ENCODE data around the gene TAS2R39.
A peak's percentile ranks its signal among the peaks of the same experiment; 100 is the strongest.

Gene TAS2R39

DNA sequence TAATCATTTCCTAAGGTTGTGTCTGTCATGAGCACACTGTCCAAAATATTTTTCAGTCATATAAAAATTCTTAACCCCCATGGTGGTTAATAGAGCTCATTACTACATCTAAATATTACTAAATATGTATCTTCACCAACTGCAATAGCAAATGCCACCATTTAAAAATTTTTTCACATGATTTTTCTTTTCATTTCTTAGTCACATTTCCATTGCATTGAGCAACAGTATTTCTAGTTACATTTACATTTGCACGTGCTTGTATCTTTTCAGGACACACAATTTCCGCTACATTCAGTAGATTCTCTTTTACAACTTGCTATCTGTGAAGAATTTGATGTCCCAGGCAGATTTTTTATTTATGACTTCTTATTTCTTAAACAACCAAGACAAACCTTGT is 33.5 kb downstream of the TAS2R39 start:
- DNase-seq: no peak

GRCh38 chr7:143217806-143218205 is 34.6 kb downstream of the TAS2R39 start:
- no peak for DNase-seq

- DNase-seq: no peak
These were observed 38.1 kb downstream of the TAS2R39 start for GRCh38 chr7:143221286-143221685.

DNA sequence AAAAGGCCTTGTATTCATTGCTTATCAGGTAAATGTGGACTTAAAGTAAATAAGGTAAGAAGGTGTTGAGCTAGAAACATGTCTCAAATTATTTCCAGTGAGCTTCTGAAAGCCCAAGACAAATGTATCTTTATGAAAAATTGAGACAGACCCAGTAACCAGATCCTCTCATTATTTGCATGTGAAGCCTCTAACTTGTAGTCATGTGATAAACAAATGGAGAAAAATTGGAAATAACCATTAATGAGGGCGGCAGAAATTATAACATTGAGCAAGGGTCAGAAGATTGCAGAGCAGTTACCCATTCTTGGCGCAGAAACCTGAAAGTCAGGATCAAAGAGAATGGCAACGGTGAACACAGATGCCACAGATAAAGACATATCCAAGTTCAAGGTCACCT is 38.5 kb downstream of the TAS2R39 start, which contains the start of gene TAS2R40:
Gene TAS2R40, plus strand, starts transcription at position 301 of the 400 bp plus-strand sequence. Its CDS starts 42 bp downstream, at position 343.
- no peak for DNase-seq

GRCh38 chr7:143222782-143223181 is 39.6 kb downstream of the TAS2R39 start:
- no peak for DNase-seq

DNA sequence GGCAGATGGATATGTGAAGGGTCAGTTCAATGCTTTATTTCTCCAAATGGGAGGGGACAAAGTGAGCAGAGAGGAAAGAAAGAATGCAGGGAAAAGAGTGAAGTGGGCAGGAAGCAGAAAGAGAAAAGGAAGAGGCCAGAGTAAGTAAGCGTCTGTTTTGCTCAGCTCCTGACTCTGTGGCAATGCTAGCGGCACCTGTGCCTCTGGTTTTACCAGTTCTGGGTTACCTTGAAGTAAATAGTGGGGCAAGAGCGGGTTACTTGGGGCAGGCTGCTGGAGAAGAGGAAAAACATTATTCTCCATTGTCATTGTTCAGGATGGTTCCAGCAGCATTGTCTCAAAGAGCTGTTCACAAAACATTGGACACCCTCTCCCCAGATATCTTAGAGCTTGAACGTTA is 40.6 kb downstream of the TAS2R39 start:
- no peak for DNase-seq

GRCh38 chr7:143225047-143225446 is 41.8 kb downstream of the TAS2R39 start:
- DNase-seq: no peak

GRCh38 chr7:143227806-143228205 is 44.6 kb downstream of the TAS2R39 start:
- no peak for DNase-seq

GRCh38 chr7:143229054-143229790 is 46.0 kb downstream of the TAS2R39 start:
- peak; percentile 7 for DNase-seq

GRCh38 chr7:143230602-143231457 is 47.6 kb downstream of the TAS2R39 start:
- DNase-seq: no peak
